GM20000 (cell line): ENCODE data around the gene TGM4.
A peak's percentile ranks its signal among the peaks of the same experiment; 100 is the strongest.

Source experiments
- DNase-seq: peaks from one replicate; pipeline ENCODE4 v3.0.0; 2012; ENCODE audit warnings: low spot score
- CTCF ChIP-seq: IDR thresholded peaks from 2 replicates; pipeline ENCODE4 v1.5.1; 2012; ENCODE audit warnings: mild to moderate bottlenecking, control low read depth; ENCODE audit errors: extremely low read depth, missing control alignments

Gene TGM4

GRCh38 chr3:44954304-44954703 lies 79.9 kb downstream of the TGM4 start:
- no peak for DNase-seq
- TF ChIP-seq CTCF, result no peak

GRCh38 chr3:44954962-44955361 lies 80.6 kb downstream of the TGM4 start:
- DNase-seq, result peak; percentile 54
- no peak for TF ChIP-seq CTCF

- no peak for TF ChIP-seq CTCF
- DNase-seq, result no peak
Observed at GRCh38 chr3:44955917-44956316, 81.5 kb downstream of the TGM4 start.

- no peak for DNase-seq
- TF ChIP-seq CTCF, result no peak
Observed at GRCh38 chr3:44957986-44958385, 83.6 kb downstream of the TGM4 start.

GRCh38 chr3:44958386-44958785 lies 84.0 kb downstream of the TGM4 start:
- no peak for DNase-seq
- TF ChIP-seq CTCF, result no peak

- no peak for TF ChIP-seq CTCF
- no peak for DNase-seq
Observed at GRCh38 chr3:44960387-44961026, 86.1 kb downstream of the TGM4 start.

- TF ChIP-seq CTCF, result no peak
- no peak for DNase-seq
Observed at GRCh38 chr3:44961888-44962287, 87.5 kb downstream of the TGM4 start.
